Measurements from ENCODE around the gene NECTIN1. TPM values are rescaled to one million over a fixed set of nuclear protein-coding genes. Genes with fewer than 3 reads are reported as not detected.

NECTIN1 gene
- total RNA-seq = 7.9 TPM
- polyA plus RNA-seq (ENCODE audit: insufficient read depth in 1 of 8, insufficient read length in 8 of 8, low replicate concordance in 1 of 8) = 10 to 100 TPM; 20.4 to 44.3 (median 29.0) TPM
- long read RNA-seq, donor 1, full-length matches to known transcripts = 4 of 4 reads
- long read RNA-seq, donor 1, partial matches to known transcripts = 0 of 4 reads
- long read RNA-seq, donor 1, other reads (novel, unspliced or antisense) = 0 of 4 reads
- long read RNA-seq, donor 2 = 0 reads
- long read RNA-seq, donor 3, full-length matches to known transcripts = 2 of 2 reads
- long read RNA-seq, donor 3, partial matches to known transcripts = 0 of 2 reads
- long read RNA-seq, donor 3, other reads (novel, unspliced or antisense) = 0 of 2 reads
- long read RNA-seq, donor 4, full-length matches to known transcripts = 5 of 5 reads
- long read RNA-seq, donor 4, partial matches to known transcripts = 0 of 5 reads
- long read RNA-seq, donor 4, other reads (novel, unspliced or antisense) = 0 of 5 reads
- long read RNA-seq, donor 5, full-length matches to known transcripts = 10 of 10 reads
- long read RNA-seq, donor 5, partial matches to known transcripts = 0 of 10 reads
- long read RNA-seq, donor 5, other reads (novel, unspliced or antisense) = 0 of 10 reads
- long read RNA-seq, donor 6, full-length matches to known transcripts = 4 of 12 reads
- long read RNA-seq, donor 6, partial matches to known transcripts = 8 of 12 reads
- long read RNA-seq, donor 6, other reads (novel, unspliced or antisense) = 0 of 12 reads
- long read RNA-seq, donor 7, full-length matches to known transcripts = 1 of 1 reads
- long read RNA-seq, donor 7, partial matches to known transcripts = 0 of 1 reads
- long read RNA-seq, donor 7, other reads (novel, unspliced or antisense) = 0 of 1 reads
- long read RNA-seq, donor 8, full-length matches to known transcripts = 2 of 2 reads
- long read RNA-seq, donor 8, partial matches to known transcripts = 0 of 2 reads
- long read RNA-seq, donor 8, other reads (novel, unspliced or antisense) = 0 of 2 reads
- long read RNA-seq, donor 9, full-length matches to known transcripts = 2 of 7 reads
- long read RNA-seq, donor 9, partial matches to known transcripts = 5 of 7 reads
- long read RNA-seq, donor 9, other reads (novel, unspliced or antisense) = 0 of 7 reads
- long read RNA-seq, donor 10, full-length matches to known transcripts = 3 of 3 reads
- long read RNA-seq, donor 10, partial matches to known transcripts = 0 of 3 reads
- long read RNA-seq, donor 10, other reads (novel, unspliced or antisense) = 0 of 3 reads
- long read RNA-seq, donor 11, full-length matches to known transcripts = 2 of 2 reads
- long read RNA-seq, donor 11, partial matches to known transcripts = 0 of 2 reads
- long read RNA-seq, donor 11, other reads (novel, unspliced or antisense) = 0 of 2 reads

DNA sequence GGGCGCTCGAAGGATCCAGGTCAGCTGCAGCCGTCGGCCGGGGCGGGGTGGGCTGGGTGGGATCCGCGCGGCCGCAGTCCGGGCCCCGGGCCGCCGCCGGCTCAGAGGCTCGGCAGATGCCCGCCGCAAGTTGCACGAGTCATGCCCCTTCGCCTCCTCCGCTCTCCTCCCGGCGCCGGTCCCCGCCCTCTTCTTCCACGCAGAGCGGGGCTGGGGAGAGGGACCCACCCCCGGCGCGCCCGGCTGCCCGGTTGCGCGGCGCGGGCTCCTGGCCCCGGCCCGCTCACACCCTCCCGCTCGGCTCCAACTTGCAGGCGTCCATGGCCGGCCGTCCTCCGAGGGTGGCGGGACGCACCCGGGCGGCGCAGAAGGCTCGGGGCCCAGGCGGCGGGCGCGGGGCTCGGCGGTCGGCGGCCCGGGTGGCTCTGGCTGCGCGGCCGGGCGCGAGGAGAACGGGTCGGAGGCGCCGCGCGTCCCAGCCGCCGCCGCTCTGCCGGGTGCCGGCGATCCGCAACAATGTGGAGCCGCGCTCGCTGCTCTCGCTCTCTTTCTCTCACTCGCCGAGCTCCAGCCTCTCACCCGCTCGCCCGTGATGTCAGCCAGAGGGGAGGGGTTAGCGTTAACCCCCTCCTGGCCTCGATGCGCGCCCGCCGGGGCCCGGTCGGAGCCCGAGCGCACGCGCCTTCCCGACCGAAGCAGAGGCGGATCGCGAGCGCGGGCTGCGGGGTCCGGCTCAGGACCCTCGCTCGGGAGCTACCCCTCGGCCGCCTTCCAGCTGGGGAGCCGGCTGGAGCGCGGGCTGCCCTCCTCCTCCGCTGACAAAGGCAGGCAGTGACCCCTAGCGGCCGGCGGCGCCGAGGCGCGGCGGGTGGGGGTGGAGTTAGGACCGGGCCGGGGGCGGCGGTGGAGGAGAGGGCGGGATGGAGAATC lies at the start of gene NECTIN1:
TSS of gene NECTIN1 (minus strand) at position 550 of the 930 bp plus-strand sequence. CDS start 647 bp downstream, outside the sequence.
- Histone ChIP-seq H3K36me3 (ENCODE audit: control insufficient read depth, insufficient read depth, low read length) (no peaks in the 10 kb centered on the region), H3K4me3 (ENCODE audit: low read length) (peak within 1 kb of the TSS; percentile 62), H3K27ac (ENCODE audit: low read length) (peak within 1 kb of the TSS; percentile 42), H3K4me1 (ENCODE audit: control insufficient read depth, insufficient read depth, low read length) (peaks cover 49% of the 10 kb centered on the region), H3K27me3 (ENCODE audit: control insufficient read depth, insufficient read depth, low read length) (peaks cover 25% of the 10 kb centered on the region), H3K9me3 (replicated peaks; ENCODE audit: control insufficient read depth, low read depth, low read length) (peaks cover 3% of the 10 kb centered on the region)
- peak; percentile 96 for DNase-seq
- under 1% methylated on average over 95 of the region's 128 CpGs for WGBS (ENCODE audit: insufficient coverage)

DNA sequence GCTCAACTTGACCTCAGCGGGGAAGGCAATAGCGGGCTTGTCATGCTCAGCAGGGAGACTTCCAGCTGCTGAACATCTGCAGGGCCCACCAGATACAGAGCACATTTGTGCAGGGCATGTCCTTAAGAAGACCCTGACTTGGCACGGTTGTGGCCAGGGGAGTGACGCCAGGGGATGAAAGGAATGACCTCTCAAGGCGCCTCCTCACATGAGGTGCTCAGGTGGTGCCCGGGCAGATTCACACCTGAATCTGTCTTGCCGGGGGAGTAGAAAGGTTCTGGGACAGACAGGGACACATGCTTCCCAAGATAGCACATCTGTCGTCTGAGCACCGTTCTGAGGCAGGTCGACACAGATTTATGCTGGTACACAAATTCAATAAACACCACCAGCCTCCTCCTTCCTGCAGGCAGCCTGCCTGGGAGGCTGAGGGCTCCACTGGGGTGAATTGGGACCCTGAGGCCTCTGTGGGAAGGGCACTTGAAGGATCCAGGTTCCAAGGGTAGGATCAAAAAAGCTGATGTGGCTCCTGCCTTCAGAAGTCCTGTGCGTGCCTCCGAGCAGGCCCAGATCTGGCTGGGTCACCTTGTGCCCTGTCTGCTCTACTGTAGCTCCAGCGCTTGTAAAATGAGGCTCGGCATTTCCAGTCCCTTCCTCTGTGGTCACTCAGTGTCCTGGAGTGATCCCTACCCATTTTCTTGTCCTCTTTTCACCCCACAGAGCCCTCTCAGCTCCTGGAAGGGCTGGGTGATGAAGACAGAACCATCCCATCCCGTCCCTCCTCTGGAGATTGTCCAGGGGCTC lies 49.6 kb upstream of the NECTIN1 start:
- no peak overlapping the region for H3K4me3 ChIP-seq (ENCODE audit: low read length)
- no peak overlapping the region for H3K27ac ChIP-seq (ENCODE audit: low read length)
- H3K9me3 ChIP-seq (replicated peaks; ENCODE audit: control insufficient read depth, low read depth, low read length) = peaks cover 2% of the 10 kb centered on the region
- H3K27me3 ChIP-seq (ENCODE audit: control insufficient read depth, insufficient read depth, low read length) = peaks cover 13% of the 10 kb centered on the region
- peaks cover 37% of the 10 kb centered on the region for H3K4me1 ChIP-seq (ENCODE audit: control insufficient read depth, insufficient read depth, low read length)
- WGBS (ENCODE audit: insufficient coverage) = 75% methylated on average over 11 of the region's 15 CpGs
- DNase-seq = no peak
- H3K36me3 ChIP-seq (ENCODE audit: control insufficient read depth, insufficient read depth, low read length) = no peaks in the 10 kb centered on the region

DNA sequence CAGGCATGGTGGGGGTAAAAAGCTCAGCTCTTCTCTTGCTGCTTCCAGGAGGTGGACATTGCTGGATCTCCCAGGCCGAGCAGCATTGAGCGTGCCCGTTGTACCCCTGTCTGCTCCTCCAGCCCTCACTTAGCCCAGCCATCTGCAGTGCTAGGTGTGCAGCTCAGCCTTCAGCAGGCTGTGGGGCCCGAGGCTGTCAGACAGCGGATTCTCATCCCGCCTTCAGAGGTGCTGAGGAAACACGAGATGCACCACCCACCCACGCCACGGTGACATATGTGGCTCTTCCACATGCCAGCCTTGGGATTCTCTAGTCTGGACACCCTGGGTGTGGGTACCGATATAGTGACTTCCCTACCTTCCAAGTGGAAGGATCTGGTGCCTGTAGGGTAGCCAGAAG lies 48.9 kb upstream of the NECTIN1 start:
- H3K36me3 ChIP-seq (ENCODE audit: control insufficient read depth, insufficient read depth, low read length) = no peaks in the 10 kb centered on the region
- H3K27ac ChIP-seq (ENCODE audit: low read length) = no peak overlapping the region
- peaks cover 31% of the 10 kb centered on the region for H3K4me1 ChIP-seq (ENCODE audit: control insufficient read depth, insufficient read depth, low read length)
- no peak overlapping the region for H3K4me3 ChIP-seq (ENCODE audit: low read length)
- peaks cover 13% of the 10 kb centered on the region for H3K27me3 ChIP-seq (ENCODE audit: control insufficient read depth, insufficient read depth, low read length)
- no peak for DNase-seq
- 85% methylated on average over 10 of the region's 10 CpGs for WGBS (ENCODE audit: insufficient coverage)
- H3K9me3 ChIP-seq (replicated peaks; ENCODE audit: control insufficient read depth, low read depth, low read length) = no peaks in the 10 kb centered on the region

DNA sequence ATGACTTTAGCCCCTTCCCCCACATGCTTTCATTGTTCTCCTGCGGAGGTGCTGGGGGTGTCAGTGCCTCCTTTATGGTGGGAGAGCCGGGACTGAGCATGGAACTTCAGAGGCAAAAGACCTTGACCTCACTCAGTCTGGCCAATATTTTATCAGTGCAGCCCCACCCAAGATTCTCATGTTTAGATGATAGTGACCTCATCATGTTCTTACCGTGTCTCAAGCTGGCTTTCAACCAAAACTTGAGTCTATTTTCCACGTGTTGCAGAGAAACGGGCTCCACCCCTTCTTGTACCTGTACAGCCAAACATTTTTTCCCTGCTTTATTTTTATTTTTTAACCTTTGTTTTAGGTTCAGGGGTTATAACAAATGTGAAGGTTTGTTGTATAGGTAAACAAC lies 47.7 kb upstream of the NECTIN1 start:
- H3K27ac ChIP-seq (ENCODE audit: low read length) = no peak overlapping the region
- no peaks in the 10 kb centered on the region for H3K9me3 ChIP-seq (replicated peaks; ENCODE audit: control insufficient read depth, low read depth, low read length)
- peaks cover 19% of the 10 kb centered on the region for H3K4me1 ChIP-seq (ENCODE audit: control insufficient read depth, insufficient read depth, low read length)
- no peak overlapping the region for H3K4me3 ChIP-seq (ENCODE audit: low read length)
- peaks cover 13% of the 10 kb centered on the region for H3K27me3 ChIP-seq (ENCODE audit: control insufficient read depth, insufficient read depth, low read length)
- no peak for DNase-seq
- H3K36me3 ChIP-seq (ENCODE audit: control insufficient read depth, insufficient read depth, low read length) = no peaks in the 10 kb centered on the region
- WGBS (ENCODE audit: insufficient coverage) = no CpG with 5 or more reads among the region's 5 CpGs

DNA sequence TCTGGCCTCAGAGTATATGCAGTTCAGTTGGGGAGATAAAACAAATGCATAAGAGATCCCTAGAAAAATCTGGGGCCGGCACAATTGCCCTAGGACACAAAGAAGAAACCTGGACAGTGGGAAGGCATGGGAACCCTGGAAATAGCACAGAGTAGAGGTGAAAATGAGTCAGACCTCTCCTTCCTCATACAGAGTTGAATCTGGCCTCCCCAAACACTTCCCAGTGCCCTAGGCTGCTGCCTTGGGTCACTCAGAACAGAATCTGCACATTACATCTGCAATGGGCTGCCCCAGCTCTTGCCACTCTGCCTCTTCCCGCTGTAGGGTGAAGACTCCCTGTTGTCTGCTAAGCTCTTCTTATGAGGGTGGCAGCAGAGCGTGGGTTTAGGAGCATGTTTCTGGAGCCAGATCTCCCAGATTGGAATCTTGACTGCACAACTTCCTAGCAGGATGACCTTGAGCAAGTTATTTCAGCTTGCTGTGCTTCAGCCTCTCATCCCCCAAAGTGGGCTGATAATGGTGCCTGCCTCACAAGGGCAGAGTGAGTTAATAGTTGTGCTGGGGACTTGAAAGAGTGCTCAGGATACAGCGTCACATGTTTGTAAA lies 47.1 kb upstream of the NECTIN1 start:
- peaks cover 17% of the 10 kb centered on the region for H3K4me1 ChIP-seq (ENCODE audit: control insufficient read depth, insufficient read depth, low read length)
- H3K4me3 ChIP-seq (ENCODE audit: low read length) = no peak overlapping the region
- H3K27ac ChIP-seq (ENCODE audit: low read length) = no peak overlapping the region
- no peaks in the 10 kb centered on the region for H3K9me3 ChIP-seq (replicated peaks; ENCODE audit: control insufficient read depth, low read depth, low read length)
- H3K36me3 ChIP-seq (ENCODE audit: control insufficient read depth, insufficient read depth, low read length) = no peaks in the 10 kb centered on the region
- no peak for DNase-seq
- WGBS (ENCODE audit: insufficient coverage) = 78% methylated on average over 1 of the region's 4 CpGs
- H3K27me3 ChIP-seq (ENCODE audit: control insufficient read depth, insufficient read depth, low read length) = peaks cover 11% of the 10 kb centered on the region

DNA sequence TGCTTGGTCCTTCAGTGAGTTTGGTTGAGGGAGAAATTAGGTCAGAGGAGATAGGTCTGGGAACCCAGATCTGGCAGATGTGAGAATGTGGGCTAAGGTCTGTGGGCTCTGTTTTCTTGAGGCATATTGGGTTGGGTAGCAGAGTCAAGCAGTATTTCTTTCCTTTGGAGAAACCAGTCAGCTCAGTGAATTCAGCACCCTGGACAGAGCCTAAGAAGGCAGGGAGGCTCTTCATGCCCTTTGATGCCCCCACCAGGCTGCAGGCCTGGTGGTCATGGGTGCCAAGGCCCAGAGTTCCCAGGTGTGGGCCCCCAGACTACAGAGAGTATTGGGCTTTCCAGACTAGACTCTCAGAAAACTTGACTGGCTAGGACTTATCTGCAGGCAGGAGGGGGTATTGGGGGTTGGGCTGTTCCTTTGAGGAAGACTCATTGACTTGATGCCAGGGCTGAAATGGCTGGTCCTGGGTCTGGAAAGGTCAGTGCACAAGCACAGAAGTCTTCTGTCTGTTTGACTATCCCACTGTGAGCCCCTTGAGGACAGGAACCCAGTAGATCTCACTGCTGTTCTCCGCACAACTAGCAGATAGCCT lies 45.3 kb upstream of the NECTIN1 start:
- peak; percentile 65 for DNase-seq
- Histone ChIP-seq H3K4me3 (ENCODE audit: low read length) (no peak overlapping the region), H3K36me3 (ENCODE audit: control insufficient read depth, insufficient read depth, low read length) (no peaks in the 10 kb centered on the region), H3K27ac (ENCODE audit: low read length) (no peak overlapping the region), H3K4me1 (ENCODE audit: control insufficient read depth, insufficient read depth, low read length) (peaks cover 5% of the 10 kb centered on the region), H3K9me3 (replicated peaks; ENCODE audit: control insufficient read depth, low read depth, low read length) (no peaks in the 10 kb centered on the region), H3K27me3 (ENCODE audit: control insufficient read depth, insufficient read depth, low read length) (peaks cover 11% of the 10 kb centered on the region)
- WGBS (ENCODE audit: insufficient coverage) = 90% methylated on average over 1 of the region's 1 CpG

DNA sequence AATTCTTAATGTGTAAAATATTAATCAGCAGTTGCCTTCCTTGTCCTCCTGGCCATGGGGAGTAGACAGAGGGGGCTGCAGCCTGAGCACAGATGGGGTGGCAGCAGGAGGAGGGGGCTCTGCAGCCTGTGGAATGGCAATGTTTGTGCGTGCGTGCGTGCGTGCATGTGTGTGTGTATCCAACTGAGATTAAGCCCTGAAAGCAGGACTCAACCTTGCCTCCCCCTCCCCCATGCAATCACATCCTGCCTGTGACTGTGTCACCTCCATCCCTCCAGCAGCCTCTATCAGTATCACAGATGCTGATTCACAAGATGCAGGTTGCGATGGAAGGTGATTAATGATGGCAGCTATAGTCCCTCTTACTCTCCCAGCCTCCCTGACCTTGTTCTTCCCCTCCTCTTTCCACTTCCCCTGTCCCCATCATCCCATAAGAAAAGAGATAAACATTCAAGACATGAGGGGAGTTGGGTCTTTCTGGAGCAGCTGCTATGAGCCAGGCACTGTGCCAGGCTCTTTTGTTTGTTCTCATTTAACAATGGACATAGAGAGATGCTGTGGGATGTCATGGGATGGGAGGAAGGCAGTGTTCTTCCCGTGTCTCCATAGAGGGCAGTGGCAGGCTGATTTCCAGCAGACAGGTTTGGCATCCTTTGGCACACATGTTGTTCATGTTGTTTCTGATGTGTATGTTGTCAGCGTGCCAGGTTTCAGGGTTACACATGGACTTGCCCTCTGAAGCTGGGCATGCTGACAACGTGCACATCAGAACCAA lies 43.8 kb upstream of the NECTIN1 start:
- no peak for DNase-seq
- WGBS (ENCODE audit: insufficient coverage) = 62% methylated on average over 3 of the region's 8 CpGs
- H3K27me3 ChIP-seq (ENCODE audit: control insufficient read depth, insufficient read depth, low read length) = peaks cover 11% of the 10 kb centered on the region
- no peak overlapping the region for H3K27ac ChIP-seq (ENCODE audit: low read length)
- H3K4me3 ChIP-seq (ENCODE audit: low read length) = no peak overlapping the region
- no peaks in the 10 kb centered on the region for H3K4me1 ChIP-seq (ENCODE audit: control insufficient read depth, insufficient read depth, low read length)
- no peaks in the 10 kb centered on the region for H3K36me3 ChIP-seq (ENCODE audit: control insufficient read depth, insufficient read depth, low read length)
- no peaks in the 10 kb centered on the region for H3K9me3 ChIP-seq (replicated peaks; ENCODE audit: control insufficient read depth, low read depth, low read length)

DNA sequence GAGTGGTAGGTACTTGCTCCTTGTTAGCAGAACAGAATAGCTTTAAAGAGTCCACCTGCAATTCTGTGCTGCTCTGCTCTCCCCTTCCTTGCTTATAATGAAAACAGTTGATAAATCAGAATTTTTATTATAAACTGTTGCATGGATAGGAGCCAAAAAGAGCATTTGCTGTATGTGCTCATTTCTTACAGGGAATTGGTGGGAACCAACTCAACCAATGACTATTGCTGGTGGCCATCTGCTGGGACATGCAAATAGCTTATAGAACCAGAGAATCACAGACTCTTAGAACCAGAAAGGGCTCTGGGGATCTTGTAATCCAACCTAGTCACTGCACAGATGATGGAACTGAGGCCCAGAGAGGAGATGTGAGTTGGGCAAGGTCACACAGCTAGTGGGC lies 43.1 kb upstream of the NECTIN1 start:
- no peaks in the 10 kb centered on the region for H3K9me3 ChIP-seq (replicated peaks; ENCODE audit: control insufficient read depth, low read depth, low read length)
- H3K27ac ChIP-seq (ENCODE audit: low read length) = no peak overlapping the region
- no peaks in the 10 kb centered on the region for H3K36me3 ChIP-seq (ENCODE audit: control insufficient read depth, insufficient read depth, low read length)
- H3K27me3 ChIP-seq (ENCODE audit: control insufficient read depth, insufficient read depth, low read length) = peaks cover 7% of the 10 kb centered on the region
- no peak overlapping the region for H3K4me3 ChIP-seq (ENCODE audit: low read length)
- DNase-seq = no peak
- H3K4me1 ChIP-seq (ENCODE audit: control insufficient read depth, insufficient read depth, low read length) = no peaks in the 10 kb centered on the region

Measured in muscle of leg (tissue), 16 donors.